ENCODE data around the gene BTG4. TPM values are rescaled to one million over a fixed set of nuclear protein-coding genes. Genes with fewer than 3 reads are reported as not detected.

BTG4 gene
- total and polyA plus RNA-seq, 2 donors (not counting 3 experiments of a cell fraction or from before 2014, with no cell fraction given): not detected

DNA sequence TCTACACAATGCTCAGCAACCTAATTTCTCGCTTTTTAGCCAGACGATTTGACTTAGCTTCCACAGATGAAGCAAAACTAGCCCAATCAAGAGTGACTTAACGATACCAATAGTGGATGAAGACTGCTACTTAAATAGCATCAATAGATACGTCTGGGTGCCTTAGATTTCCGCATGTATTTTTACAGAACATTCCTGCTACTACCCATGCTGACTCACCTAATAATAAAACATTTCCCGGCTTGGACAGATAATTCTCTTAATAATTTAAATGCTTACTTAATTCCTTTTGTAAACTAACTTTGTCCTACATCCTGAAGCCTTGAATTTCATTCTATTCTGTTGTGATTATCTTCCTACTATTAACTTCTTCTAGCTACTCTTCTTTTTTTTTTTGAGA lies 23.1 kb upstream of the BTG4 start:
- Histone ChIP-seq H2AFZ (ENCODE audit: low read depth, low read length) (no peak overlapping the region), H3K27me3 (ENCODE audit: control insufficient read depth in 2 of 2, insufficient read depth in 2 of 2, low read length in 2 of 2) (peaks cover 30 to 59% of the 10 kb centered on the region in 2 experiments), H3K27ac (ENCODE audit: insufficient read depth, low read depth, low read length) (no peak overlapping the region), H3K9me3 (replicated peaks; ENCODE audit: control insufficient read depth, insufficient read depth, low read length) (no peaks in the 10 kb centered on the region), H3K4me1 (ENCODE audit: control insufficient read depth, extremely low read depth, insufficient read depth, low read length) (peaks cover 4% of the 10 kb centered on the region), H3K79me2 (ENCODE audit: control insufficient read depth, insufficient read depth, low read length) (no peaks in the 10 kb centered on the region), H3K4me3 (replicated peaks in 1 of 3; ENCODE audit: insufficient read depth in 1 of 3, low read depth in 1 of 3, low read length in 3 of 3) (no peak overlapping the region), H4K20me1 (replicated peaks; ENCODE audit: control insufficient read depth, extremely low read depth, insufficient read depth, low read length) (no peaks in the 10 kb centered on the region), H3K9me1 (replicated peaks; ENCODE audit: control insufficient read depth, extremely low read depth, insufficient read depth, low read length) (no peaks in the 10 kb centered on the region), H3K9ac (replicated peaks; ENCODE audit: extremely low read depth, insufficient read depth, low read length) (no peak overlapping the region), H3K4me2 (ENCODE audit: insufficient read depth, low read length) (no peak overlapping the region), H3K36me3 (ENCODE audit: control insufficient read depth in 2 of 2, extremely low read depth in 1 of 2, insufficient read depth in 2 of 2, low read length in 2 of 2) (no peaks in the 10 kb centered on the region)
- DNase-seq (ENCODE audit: low read depth, low spot score) (no peak), FAIRE-seq (no peak)
- no TSS peak for BruUV-seq (replicated peaks)
- dilution Hi-C loops (cut with MboI; ENCODE audit: extremely low pct_ligation_motif_present, low sequenced_read_pairs): no loop called here
- TF ChIP-seq, protein P1, sequence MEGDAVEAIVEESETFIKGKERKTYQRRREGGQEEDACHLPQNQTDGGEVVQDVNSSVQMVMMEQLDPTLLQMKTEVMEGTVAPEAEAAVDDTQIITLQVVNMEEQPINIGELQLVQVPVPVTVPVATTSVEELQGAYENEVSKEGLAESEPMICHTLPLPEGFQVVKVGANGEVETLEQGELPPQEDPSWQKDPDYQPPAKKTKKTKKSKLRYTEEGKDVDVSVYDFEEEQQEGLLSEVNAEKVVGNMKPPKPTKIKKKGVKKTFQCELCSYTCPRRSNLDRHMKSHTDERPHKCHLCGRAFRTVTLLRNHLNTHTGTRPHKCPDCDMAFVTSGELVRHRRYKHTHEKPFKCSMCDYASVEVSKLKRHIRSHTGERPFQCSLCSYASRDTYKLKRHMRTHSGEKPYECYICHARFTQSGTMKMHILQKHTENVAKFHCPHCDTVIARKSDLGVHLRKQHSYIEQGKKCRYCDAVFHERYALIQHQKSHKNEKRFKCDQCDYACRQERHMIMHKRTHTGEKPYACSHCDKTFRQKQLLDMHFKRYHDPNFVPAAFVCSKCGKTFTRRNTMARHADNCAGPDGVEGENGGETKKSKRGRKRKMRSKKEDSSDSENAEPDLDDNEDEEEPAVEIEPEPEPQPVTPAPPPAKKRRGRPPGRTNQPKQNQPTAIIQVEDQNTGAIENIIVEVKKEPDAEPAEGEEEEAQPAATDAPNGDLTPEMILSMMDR (IDR thresholded peaks at IDR 0.05; ENCODE audit: extremely low read depth in 1 of 2, insufficient read depth in 1 of 2, low read depth in 1 of 2, low read length in 2 of 2): no peak
- TF ChIP-seq POLR2AphosphoS5 (IDR thresholded peaks at IDR 0.05; ENCODE audit: insufficient read depth, low read depth, low read length) (no peak), EZH2 (IDR thresholded peaks at IDR 0.05; ENCODE audit: borderline replicate concordance, low read depth, low read length, severe bottlenecking) (no peak), MAX (IDR thresholded peaks at IDR 0.05; ENCODE audit: insufficient read depth, insufficient read length) (no peak), GATA2 (IDR thresholded peaks at IDR 0.05; ENCODE audit: insufficient read depth, insufficient read length, low read depth, low read length) (no peak), POLR2A (IDR thresholded peaks at IDR 0.05; ENCODE audit: low read depth, low read length) (no peak), MYC (IDR thresholded peaks at IDR 0.05; ENCODE audit: low read depth, low read length) (no peak), JUN (IDR thresholded peaks at IDR 0.05; ENCODE audit: borderline replicate concordance, insufficient read depth, insufficient read length, low read depth) (no peak), FOS (IDR thresholded peaks at IDR 0.05; ENCODE audit: borderline replicate concordance, insufficient read depth, low read length) (no peak)
- POLR2A ChIA-PET: no interaction called here
- intact Hi-C loops (cut with micrococcal nuclease): no loop called here
- CTCF ChIA-PET: interaction anchor here (0.6 to 1.6 kb wide), 2 partner anchors 16 to 493 kb away, joined by 3 to 4 read pairs; no protein-coding TSS in a partner anchor
